ENCODE measurements around the gene PTPRN.

DNA sequence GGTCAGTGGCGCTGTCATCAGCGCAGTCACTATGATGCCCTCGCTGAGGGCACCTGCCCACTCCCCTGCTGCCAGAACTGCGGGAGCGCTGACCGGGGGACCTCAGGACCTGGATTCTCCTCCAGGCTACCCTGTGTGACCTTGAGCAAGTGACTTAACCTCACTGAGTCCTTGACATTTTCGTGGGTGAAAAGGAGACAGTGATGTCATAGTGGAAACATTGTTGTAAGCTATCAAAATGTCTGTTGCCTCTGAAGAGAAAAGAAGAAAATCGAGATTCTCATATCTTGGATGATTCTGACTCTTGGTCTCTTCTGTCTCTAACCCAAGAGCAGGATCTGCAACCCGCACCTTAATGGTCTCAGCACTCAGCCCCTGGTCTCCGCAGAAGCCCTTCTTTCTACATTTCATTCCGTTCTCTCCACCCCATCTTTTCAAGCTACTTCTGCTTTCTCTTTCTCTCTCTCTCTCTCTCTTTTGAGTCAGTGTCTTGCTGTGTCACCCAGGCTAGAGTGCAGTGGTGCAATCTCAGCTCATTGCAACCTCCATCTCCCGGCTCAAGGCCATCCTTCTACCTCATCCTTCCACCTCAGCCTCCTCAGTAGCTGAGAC is 54.5 kb downstream of the PTPRN start:
- TF ChIP-seq POLR2A (IDR thresholded peaks at IDR 0.05; ENCODE audit: low read depth, low read length) (no peak), RAD21 (IDR thresholded peaks at IDR 0.05; ENCODE audit: low read length) (no peak), CTCF (conservative IDR thresholded peaks at IDR 0.05; ENCODE audit: low read depth, low read length) (no peak)
- TF ChIP-seq, protein P1, sequence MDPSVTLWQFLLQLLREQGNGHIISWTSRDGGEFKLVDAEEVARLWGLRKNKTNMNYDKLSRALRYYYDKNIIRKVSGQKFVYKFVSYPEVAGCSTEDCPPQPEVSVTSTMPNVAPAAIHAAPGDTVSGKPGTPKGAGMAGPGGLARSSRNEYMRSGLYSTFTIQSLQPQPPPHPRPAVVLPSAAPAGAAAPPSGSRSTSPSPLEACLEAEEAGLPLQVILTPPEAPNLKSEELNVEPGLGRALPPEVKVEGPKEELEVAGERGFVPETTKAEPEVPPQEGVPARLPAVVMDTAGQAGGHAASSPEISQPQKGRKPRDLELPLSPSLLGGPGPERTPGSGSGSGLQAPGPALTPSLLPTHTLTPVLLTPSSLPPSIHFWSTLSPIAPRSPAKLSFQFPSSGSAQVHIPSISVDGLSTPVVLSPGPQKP (IDR thresholded peaks at IDR 0.05; ENCODE audit: borderline replicate concordance, low read depth, low read length): no peak
